Endothelial cell of umbilical vein (primary cell): ENCODE results near the gene PRKCB. TPM values are rescaled to one million over a fixed set of nuclear protein-coding genes. Genes with fewer than 3 reads are reported as not detected.

ENCODE experiments used
- BruUV-seq: library from RNA; stranded (reverse); fragments of 400-500 nt; replicated peaks from 2 replicates; lab custom pipeline; 2021; lab: Mats Ljungman, UMichigan
- CTCF ChIA-PET: fragments of 300-600, 350-600 bp; sonication (Branson Sonifier 250); formaldehyde crosslinking; loops from one replicate; lab custom pipeline; 2021; ENCODE audit warnings: antibody characterized with exemption, inconsistent platforms; lab: Charles Lee
- POLR2A ChIA-PET: fragments of 300-600, 350-600 bp; sonication (Branson Sonifier 250); formaldehyde crosslinking; loops from one replicate; lab custom pipeline; 2021; ENCODE audit warnings: antibody characterized with exemption, inconsistent platforms; lab: Charles Lee
- DNase-seq: peaks from one replicate; pipeline ENCODE4 v3.0.0-alpha.2; 2011; ENCODE audit warnings: low read depth, low spot score
- FAIRE-seq: peaks from 2 replicates; lab custom pipeline; 2011; peaks lifted over from hg19 to GRCh38; lab: Jason Lieb, UNC
- H2AFZ ChIP-seq: 2 replicates; pipeline ENCODE4 v1.6.0; 2012; ENCODE audit warnings: low read depth, low read length, control low read depth, inconsistent platforms
- H3K27ac ChIP-seq: 2 replicates; pipeline ENCODE4 v1.5.1; 2011; ENCODE audit warnings: low read depth, mild to moderate bottlenecking, control low read depth, low read length, moderate library complexity; ENCODE audit not compliant: insufficient read depth
- H3K27me3 ChIP-seq, 2 experiments: 2 replicates each; pipeline versions ENCODE4 v1.6.0 to v1.6.1; 2011; ENCODE audit warnings: low read length in 2 of 2, mixed read lengths in 1 of 2; ENCODE audit not compliant: control insufficient read depth in 2 of 2, insufficient read depth in 2 of 2
- H3K36me3 ChIP-seq, 2 experiments: 2 replicates in 1 of 2; 3 replicates in 1 of 2; pipeline ENCODE4 v1.5.1; 2011; ENCODE audit warnings: low read length in 2 of 2, mild to moderate bottlenecking in 1 of 2, moderate library complexity in 1 of 2; ENCODE audit not compliant: control insufficient read depth in 2 of 2, insufficient read depth in 2 of 2; ENCODE audit errors: extremely low read depth in 1 of 2
- H3K4me1 ChIP-seq: 3 replicates; pipeline ENCODE4 v1.5.1; 2011; ENCODE audit warnings: mild to moderate bottlenecking, low read length; ENCODE audit not compliant: control insufficient read depth, insufficient read depth; ENCODE audit errors: extremely low read depth
- H3K4me2 ChIP-seq: 2 replicates; pipeline ENCODE4 v1.6.1; 2011; ENCODE audit warnings: low read length, control low read depth, mixed read lengths; ENCODE audit not compliant: insufficient read depth
- H3K4me3 ChIP-seq, 3 experiments: fragments of 200-600 bp in 1 of 3; sonication (generic), shearing (Covaris generic) in 1 of 3; replicated peaks in 1 of 3; 2 replicates each; pipeline ENCODE4 v1.5.1; 2011 to 2016; ENCODE audit warnings: control low read depth in 3 of 3, low read length in 3 of 3, mild to moderate bottlenecking in 2 of 3, inconsistent platforms in 1 of 3, low read depth in 1 of 3, moderate library complexity in 1 of 3; ENCODE audit not compliant: insufficient read depth in 1 of 3
- H3K79me2 ChIP-seq: 2 replicates; pipeline ENCODE4 v1.6.0; 2012; ENCODE audit warnings: low read length, inconsistent platforms; ENCODE audit not compliant: control insufficient read depth, insufficient read depth
- H3K9ac ChIP-seq: replicated peaks from 2 replicates; pipeline ENCODE3; 2011; ENCODE audit warnings: low read length, control low read depth; ENCODE audit not compliant: insufficient read depth; ENCODE audit errors: extremely low read depth
- H3K9me1 ChIP-seq: replicated peaks from 3 replicates; pipeline ENCODE4 v1.6.0; 2011; ENCODE audit warnings: mild to moderate bottlenecking, low read length; ENCODE audit not compliant: control insufficient read depth, insufficient read depth; ENCODE audit errors: extremely low read depth
- H3K9me3 ChIP-seq: replicated peaks from 2 replicates; pipeline ENCODE4 v1.5.1; 2012; ENCODE audit warnings: low read length, inconsistent platforms; ENCODE audit not compliant: control insufficient read depth, insufficient read depth
- H4K20me1 ChIP-seq: replicated peaks from 2 replicates; pipeline ENCODE3; 2011; ENCODE audit warnings: mild to moderate bottlenecking, low read length; ENCODE audit not compliant: control insufficient read depth, insufficient read depth; ENCODE audit errors: extremely low read depth
- EZH2 ChIP-seq: IDR thresholded peaks from 2 replicates; pipeline ENCODE4 v1.6.1; 2012; ENCODE audit warnings: borderline replicate concordance, low read depth, mild to moderate bottlenecking, moderate library complexity, low read length, inconsistent platforms; ENCODE audit not compliant: severe bottlenecking
- FOS ChIP-seq: IDR thresholded peaks from 2 replicates; pipeline ENCODE4 v1.6.1; 2011; ENCODE audit warnings: mild to moderate bottlenecking, low read length, moderate library complexity, borderline replicate concordance; ENCODE audit not compliant: insufficient read depth
- GATA2 ChIP-seq: IDR thresholded peaks from 2 replicates; pipeline ENCODE4 v1.7.0; 2011; ENCODE audit warnings: low read depth, mild to moderate bottlenecking, moderate library complexity, mixed read lengths, low read length; ENCODE audit not compliant: insufficient read length, insufficient read depth
- JUN ChIP-seq: IDR thresholded peaks from 2 replicates; pipeline ENCODE4 v1.6.1; 2011; ENCODE audit warnings: borderline replicate concordance, low read depth; ENCODE audit not compliant: insufficient read length, insufficient read depth
- MYC ChIP-seq: IDR thresholded peaks from one replicate; pipeline ENCODE4 v1.6.1; 2011; ENCODE audit warnings: mild to moderate bottlenecking, low read depth, low read length
- POLR2A ChIP-seq: IDR thresholded peaks from 2 replicates; pipeline ENCODE4 v1.6.1; 2012; ENCODE audit warnings: low read depth, mild to moderate bottlenecking, control low read depth, low read length
- POLR2AphosphoS5 ChIP-seq: IDR thresholded peaks from 2 replicates; pipeline ENCODE4 v1.6.1; 2012; ENCODE audit warnings: low read depth, mild to moderate bottlenecking, control low read depth, low read length, moderate library complexity; ENCODE audit not compliant: insufficient read depth
- dilution Hi-C: fragments of 300-500 bp; cut with MboI; formaldehyde crosslinking; loops from one replicate; pipeline ENCODE4 v1.15.0; 2019; ENCODE audit warnings: low sequenced_read_pairs; ENCODE audit not compliant: extremely low pct_ligation_motif_present
- intact Hi-C: fragments of 100-400 bp; cut with micrococcal nuclease; formaldehyde crosslinking; loops from one replicate; pipeline ENCODE4 v1.10.0; 2022
- polyA plus RNA-seq, 4 experiments: library from polyadenylated mRNA; depleted of rRNA in 3 of 4; stranded (reverse) in 3 of 4; unstranded in 1 of 4; fragments of >200 nt; gene quantifications; 2 replicates each; pipeline versions ENCODE4 v1.2.1 to v1.2.3, GENCODE V29; 2011 to 2012; ENCODE audit warnings: missing spikeins in 1 of 4
- total RNA-seq: library from RNA; stranded (reverse); gene quantifications from 2 replicates; pipeline ENCODE4 v1.2.3, GENCODE V29; 2021
- TF ChIP-seq, protein P1 (sequence below): IDR thresholded peaks from 2 replicates; pipeline ENCODE4 v1.6.1; 2011; ENCODE audit not compliant: insufficient read depth, insufficient read length
- TF ChIP-seq, protein P2 (sequence below), 2 donors: IDR thresholded peaks; 1 replicate in 1 of 2; 2 replicates in 1 of 2; pipeline ENCODE4 v1.5.1; 2011; ENCODE audit warnings: low read length in 2 of 2, mild to moderate bottlenecking in 2 of 2, moderate library complexity in 2 of 2, control low read depth in 1 of 2, inconsistent platforms in 1 of 2, low read depth in 1 of 2; ENCODE audit not compliant: insufficient read depth in 1 of 2; ENCODE audit errors: extremely low read depth in 1 of 2

The PRKCB gene
- total and polyA plus RNA-seq, 2 donors (not counting 3 experiments of a cell fraction or from before 2014, with no cell fraction given), result 0.01 TPM; not detected in 1

DNA sequence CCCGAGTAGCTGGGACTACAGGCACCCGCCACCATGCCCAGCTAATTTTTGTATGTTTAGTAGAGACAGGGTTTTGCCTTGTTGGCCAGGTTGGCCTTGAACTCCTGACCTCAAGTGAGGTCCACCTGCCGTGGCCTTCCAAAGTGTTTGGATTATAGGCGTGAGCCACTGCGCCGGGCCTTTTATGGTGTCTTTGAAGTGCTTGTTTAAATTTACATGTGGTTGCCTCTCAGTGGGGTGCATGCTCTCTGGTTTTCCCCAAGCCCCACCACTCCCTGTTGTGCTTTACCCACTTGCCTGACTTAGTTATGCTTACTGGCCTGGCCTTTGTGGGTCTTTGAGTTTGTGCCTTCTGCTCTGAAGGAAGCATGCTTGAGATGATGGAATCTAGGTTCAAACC, 132.0 kb downstream of the PRKCB start:
- Histone ChIP-seq H3K36me3 (no peaks in the 10 kb centered on the region), H3K4me2 (no peak overlapping the region), H3K79me2 (no peaks in the 10 kb centered on the region), H3K27me3 (no peaks in the 10 kb centered on the region), H3K4me1 (no peaks in the 10 kb centered on the region), H3K4me3 (no peak overlapping the region), H2AFZ (no peak overlapping the region), H3K9ac (no peak overlapping the region), H3K9me1 (no peaks in the 10 kb centered on the region), H4K20me1 (no peaks in the 10 kb centered on the region), H3K9me3 (no peaks in the 10 kb centered on the region), H3K27ac (no peak overlapping the region)
- FAIRE-seq (no peak), DNase-seq (no peak)
- TF ChIP-seq MYC (no peak), EZH2 (no peak), POLR2AphosphoS5 (no peak), POLR2A (no peak), FOS (no peak), GATA2 (no peak), JUN (no peak)
- TF ChIP-seq, protein P1, sequence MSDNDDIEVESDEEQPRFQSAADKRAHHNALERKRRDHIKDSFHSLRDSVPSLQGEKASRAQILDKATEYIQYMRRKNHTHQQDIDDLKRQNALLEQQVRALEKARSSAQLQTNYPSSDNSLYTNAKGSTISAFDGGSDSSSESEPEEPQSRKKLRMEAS, result no peak
- TF ChIP-seq, protein P2, sequence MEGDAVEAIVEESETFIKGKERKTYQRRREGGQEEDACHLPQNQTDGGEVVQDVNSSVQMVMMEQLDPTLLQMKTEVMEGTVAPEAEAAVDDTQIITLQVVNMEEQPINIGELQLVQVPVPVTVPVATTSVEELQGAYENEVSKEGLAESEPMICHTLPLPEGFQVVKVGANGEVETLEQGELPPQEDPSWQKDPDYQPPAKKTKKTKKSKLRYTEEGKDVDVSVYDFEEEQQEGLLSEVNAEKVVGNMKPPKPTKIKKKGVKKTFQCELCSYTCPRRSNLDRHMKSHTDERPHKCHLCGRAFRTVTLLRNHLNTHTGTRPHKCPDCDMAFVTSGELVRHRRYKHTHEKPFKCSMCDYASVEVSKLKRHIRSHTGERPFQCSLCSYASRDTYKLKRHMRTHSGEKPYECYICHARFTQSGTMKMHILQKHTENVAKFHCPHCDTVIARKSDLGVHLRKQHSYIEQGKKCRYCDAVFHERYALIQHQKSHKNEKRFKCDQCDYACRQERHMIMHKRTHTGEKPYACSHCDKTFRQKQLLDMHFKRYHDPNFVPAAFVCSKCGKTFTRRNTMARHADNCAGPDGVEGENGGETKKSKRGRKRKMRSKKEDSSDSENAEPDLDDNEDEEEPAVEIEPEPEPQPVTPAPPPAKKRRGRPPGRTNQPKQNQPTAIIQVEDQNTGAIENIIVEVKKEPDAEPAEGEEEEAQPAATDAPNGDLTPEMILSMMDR (IDR thresholded peaks at IDR 0.05; ENCODE audit: extremely low read depth in 1 of 2, insufficient read depth in 1 of 2, low read depth in 1 of 2, low read length in 2 of 2), result no peak
- ChIA-PET POLR2A (no interaction called here), CTCF (interaction anchor here (0.6 kb wide), 1 partner anchor 22 kb away, joined by 3 read pairs; no protein-coding TSS in a partner anchor)
- dilution Hi-C loops, result no loop called here
- no TSS peak for BruUV-seq
- intact Hi-C loops, result no loop called here
